ENCODE measurements around the gene KIF26B.

KIF26B gene

GRCh38 chr1:245609354-245610150 lies 454.8 kb downstream of the KIF26B start:
- DNase-seq = no peak

DNA sequence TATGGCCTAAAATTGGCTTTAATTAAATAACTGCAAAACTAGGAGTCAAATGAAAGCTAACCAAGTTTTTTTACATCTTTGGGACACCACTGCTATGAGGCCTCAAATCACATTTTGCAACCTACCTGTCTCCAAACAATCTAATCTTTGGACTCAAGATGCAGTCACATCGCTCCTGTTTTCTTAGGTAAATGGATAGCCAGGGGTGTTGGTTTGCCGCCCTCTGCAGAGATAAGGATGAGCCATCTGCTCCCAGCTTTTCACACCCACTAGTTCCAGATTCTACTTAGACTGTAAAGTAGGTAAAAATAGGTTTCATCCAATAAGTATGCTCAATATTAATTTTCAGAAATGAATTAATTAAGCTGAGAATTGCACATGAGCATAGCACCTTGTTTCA lies 456.5 kb downstream of the KIF26B start:
- DNase-seq = no peak

- DNase-seq = no peak
Measured at GRCh38 chr1:245614476-245614875, 459.7 kb downstream of the KIF26B start.

- no peak for DNase-seq
Measured at GRCh38 chr1:245615001-245615400, 460.2 kb downstream of the KIF26B start.

GRCh38 chr1:245621589-245621988 lies 466.8 kb downstream of the KIF26B start:
- DNase-seq = no peak

GRCh38 chr1:245622332-245623014 lies 467.7 kb downstream of the KIF26B start:
- DNase-seq = no peak

DNA sequence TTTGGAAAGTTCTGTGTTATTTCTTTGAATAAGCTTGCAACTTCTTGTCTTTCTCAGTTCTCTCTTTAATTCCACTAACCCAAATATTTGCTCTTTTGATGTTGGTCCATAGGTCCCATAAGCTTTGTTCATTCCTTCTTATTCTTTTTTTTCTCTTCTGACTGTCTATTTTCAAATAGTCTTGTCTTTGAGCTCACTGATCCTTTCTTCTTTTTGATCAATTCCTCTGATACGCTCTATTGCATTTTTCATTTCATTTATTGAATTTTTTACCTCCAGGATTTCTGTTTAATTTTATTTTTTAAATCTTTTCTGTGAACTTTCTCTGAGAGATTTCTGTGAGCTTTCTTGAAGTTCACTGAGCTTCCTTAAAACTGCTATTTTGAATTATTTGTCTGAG lies 486.6 kb downstream of the KIF26B start:
- DNase-seq = no peak

GRCh38 chr1:245645406-245645805 lies 490.6 kb downstream of the KIF26B start:
- no peak for DNase-seq

- DNase-seq = no peak
Measured at GRCh38 chr1:245645894-245646293, 491.1 kb downstream of the KIF26B start.

DNA sequence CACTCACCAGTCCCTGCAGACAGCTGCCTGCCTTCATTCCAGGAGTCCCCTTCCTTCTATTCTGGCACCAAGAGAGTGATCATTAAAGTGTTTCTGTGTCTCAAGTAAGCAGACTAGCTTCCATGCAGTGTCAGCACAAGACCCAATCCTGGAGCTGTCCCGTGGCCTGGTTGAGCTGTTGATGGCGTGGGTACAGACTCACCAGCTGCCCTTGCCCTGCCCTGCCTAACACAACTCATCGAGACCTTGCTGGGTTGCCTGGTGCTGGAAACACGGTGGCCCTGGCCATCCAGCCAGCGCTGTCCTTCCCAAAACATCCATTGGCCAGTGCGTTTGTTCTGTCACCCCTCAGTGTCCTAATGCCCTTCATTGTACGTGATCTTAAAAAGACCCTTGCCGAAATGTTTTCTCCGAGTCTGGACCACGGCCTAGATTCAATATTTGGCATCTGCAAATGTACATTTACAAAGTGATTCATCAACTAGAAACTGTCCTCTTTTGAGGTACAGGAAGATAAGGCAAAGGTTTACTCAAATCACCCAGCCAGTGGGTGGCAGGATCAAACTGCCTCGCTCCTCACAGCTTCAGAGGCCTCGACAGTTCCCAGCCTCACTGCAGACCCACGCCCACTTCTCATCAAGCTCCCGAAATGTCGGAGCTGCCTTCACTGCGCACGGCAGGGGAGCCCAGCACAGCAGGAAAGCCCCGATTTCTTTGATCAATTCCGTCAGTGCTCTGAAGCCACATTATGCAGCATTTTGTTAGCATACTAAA lies 494.2 kb downstream of the KIF26B start:
- DNase-seq = no peak

- no peak for DNase-seq
Measured at GRCh38 chr1:245649666-245650065, 494.9 kb downstream of the KIF26B start.

- DNase-seq = no peak
Measured at GRCh38 chr1:245650441-245650960, 495.7 kb downstream of the KIF26B start.

DNA sequence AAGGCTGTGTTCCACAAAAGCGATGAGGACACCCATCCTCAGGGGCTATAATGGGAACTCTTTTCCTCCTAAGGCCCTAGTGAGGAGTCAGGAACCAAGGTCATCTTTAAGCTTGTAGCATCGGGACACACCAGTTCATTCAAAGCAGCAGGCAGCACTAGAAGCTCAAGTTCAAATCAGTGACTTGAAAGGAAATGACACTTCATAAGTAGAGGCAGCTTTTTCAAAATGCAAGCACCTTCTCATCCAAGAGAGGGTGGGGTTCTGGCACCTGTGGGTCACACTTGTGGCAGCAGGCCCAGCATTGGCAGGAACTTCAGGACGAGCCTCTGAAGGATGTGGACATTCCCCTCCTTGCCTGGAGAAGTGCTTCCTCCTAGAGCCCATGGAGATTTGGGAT lies 496.3 kb downstream of the KIF26B start:
- no peak for DNase-seq

DNA sequence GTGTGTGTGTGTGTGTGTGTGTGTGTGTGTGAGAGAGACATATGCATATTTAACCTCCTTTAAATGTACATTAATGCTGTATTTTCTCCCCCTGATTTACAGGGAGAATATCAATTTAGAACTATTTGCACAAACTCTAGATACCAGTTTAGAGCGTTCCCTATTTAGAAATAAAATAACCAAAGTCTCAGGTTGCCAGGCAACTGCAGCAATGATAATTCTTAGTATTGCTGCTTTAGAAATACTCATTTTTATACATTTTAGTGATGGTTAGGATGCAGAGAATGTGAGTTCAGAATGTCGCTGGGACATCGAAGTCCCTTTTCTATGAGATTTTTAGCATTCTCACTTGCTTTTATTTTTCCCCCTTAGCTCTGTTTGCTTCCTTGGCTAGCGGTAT lies 497.3 kb downstream of the KIF26B start:
- DNase-seq = no peak

DNA sequence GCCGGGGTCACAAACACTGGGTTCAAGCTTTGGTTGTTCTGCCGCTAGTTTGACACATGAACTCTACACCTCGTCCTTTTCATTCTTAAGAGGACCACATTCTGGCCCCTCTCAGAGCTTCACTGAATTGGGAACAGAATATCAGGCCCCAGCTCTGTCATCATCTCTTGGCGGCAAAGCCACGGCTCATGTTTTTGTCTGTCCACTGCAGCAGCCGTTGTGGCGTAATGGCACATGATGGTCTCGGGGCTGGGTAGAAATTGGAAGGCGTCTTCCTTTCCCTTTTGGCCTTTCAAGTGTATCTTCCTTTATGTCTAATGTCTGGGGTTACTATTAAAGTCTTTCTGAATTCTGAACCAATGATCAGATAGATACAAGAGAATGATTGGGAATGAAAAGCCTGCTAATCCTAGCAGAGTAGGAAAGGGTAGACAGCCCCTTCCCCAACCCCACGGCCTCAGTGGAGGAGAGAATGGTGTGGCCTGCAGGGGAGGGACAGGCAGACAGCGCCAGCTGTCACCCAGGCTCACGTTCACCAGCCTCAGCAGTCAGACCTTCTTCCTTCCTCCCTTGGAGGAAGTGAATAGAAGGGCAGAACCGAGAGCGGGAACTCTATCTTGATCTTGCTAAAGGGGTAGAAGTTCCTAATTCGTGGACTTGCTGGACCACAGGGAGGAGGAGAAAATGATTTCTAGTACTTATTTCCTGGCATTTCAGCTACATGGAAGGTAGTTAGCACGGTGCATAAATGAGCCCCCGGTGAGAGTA lies 498.1 kb downstream of the KIF26B start:
- DNase-seq = no peak

DNA sequence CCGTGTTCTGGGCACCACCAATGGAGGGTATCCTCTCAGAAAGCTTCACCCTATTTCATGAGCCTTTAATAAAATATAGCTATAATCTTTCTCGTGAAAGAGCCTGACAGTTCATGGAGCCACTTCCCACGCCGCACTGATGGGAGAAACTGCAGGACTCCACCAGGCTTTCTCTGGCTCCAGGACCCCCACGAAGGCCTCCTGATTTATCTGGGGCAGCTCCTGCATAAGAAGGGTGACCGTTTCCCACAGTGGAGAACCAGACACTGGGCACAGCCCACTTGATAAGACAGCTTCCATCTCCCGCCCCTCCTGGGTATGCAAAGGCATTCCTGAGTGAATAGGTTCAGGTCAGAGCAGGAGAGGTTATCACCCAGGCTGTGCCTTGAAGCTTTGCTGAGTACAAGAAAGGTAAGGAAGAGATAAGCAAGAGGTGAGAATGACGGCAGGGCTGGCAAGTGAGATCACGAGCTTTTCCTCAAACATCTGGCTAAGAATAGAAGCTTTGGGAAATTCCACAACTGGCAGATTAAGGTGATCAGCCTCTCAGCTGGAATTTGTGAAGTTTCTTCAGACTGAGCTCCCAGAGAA lies 499.8 kb downstream of the KIF26B start:
- no peak for DNase-seq

GRCh38 chr1:245656189-245656717 lies 501.5 kb downstream of the KIF26B start:
- DNase-seq = no peak

DNA sequence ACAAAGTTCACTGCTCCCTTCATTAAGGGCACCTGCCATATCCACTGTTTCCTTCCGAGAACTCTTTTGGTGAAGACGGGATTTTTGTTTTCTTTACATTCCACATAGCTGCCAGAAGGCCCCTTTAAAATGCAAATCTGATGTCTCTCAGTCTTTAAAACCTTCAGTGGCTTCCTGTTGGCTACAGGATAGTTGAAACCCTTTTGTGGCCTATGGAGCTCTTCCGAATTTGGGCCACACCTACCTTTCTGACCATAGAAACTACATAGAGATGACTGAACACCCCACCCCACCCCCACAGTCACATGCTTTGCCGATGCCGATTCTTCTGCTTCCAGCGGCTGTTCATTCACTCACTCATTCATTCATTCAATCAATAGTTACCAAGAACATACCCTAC lies 502.6 kb downstream of the KIF26B start:
- no peak for DNase-seq

- no peak for DNase-seq
Measured at GRCh38 chr1:245663373-245663772, 508.6 kb downstream of the KIF26B start.

GRCh38 chr1:245663841-245664240 lies 509.1 kb downstream of the KIF26B start:
- DNase-seq = no peak

DNA sequence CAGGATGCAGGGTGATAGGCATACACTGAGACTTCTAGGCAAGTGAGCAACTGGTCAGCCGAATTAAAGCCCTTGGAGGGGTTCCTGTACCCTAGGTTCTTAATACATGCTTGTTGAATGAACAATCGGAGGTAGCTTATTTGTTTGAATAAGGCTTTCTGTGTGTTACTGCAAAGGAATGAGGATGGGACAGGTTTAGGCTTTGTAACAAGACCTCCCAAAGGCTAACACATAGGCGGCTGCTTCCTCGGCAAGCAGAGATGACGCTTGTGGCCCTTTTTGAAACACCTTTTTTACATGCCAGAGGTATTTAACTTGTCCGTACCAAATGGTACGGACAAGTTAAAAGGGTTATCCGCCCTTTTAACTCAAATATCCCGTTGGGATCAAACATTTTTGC lies 511.6 kb downstream of the KIF26B start:
- DNase-seq = no peak

DNA sequence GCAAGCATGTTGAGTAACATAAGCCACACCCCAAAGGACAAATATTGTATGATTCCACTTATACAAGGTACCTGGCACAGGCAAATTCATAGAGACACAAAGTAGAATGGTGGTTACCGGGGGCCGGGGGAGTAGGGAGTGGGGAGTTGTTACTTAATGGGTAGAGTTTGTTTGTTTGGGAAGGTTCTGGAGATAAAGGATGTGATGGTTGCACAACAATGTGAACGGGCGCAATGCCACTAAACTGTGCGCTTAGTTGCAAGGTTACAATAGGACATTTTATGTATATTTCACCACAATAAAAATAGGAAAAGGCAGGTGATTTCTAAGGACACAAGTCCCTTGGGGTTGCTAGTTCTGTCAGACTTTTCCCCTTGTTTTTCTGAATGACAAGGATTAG lies 516.6 kb downstream of the KIF26B start:
- DNase-seq = no peak
